Glomerular visceral epithelial cell (primary cell): ENCODE measurements around the gene SORL1-AS1.
A peak's percentile ranks its signal among the peaks of the same experiment; 100 is the strongest.

Source experiments
- DNase-seq: peaks from one replicate; pipeline ENCODE4 v3.0.0-alpha.2; 2016; ENCODE audit errors: extremely low spot score

Gene SORL1-AS1

DNA sequence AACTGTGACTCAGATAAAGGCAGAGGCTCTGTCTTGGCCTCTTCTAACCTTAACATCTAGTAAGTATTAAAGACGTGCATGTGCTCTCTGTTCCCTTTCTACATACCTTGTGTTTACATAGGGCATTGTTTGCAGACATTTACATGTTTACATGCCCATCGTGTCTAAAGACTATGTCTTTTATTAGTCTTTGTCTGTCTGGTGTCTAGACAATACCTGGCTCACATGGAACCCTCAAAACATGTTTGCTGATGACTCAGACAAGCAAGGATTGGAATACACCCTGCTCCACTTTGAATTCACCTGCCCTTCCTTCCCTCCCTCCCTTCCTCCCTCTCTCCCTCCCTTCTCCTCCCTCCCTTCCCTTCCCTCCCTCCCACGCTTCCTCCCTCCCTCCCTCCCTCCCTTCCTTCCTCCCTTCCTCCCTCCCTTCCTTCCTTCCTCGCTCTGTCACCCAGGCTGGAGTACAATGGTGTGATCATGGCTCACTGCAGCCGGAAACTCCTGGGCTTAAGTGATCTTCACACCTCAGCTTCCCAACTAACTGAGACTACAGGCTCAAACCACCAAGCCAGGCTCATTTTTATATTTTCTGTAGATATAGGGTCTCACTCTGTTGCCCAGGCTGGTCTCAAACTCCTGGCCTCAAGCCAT, 23.7 kb upstream of the SORL1-AS1 start:
- no peak for DNase-seq

DNA sequence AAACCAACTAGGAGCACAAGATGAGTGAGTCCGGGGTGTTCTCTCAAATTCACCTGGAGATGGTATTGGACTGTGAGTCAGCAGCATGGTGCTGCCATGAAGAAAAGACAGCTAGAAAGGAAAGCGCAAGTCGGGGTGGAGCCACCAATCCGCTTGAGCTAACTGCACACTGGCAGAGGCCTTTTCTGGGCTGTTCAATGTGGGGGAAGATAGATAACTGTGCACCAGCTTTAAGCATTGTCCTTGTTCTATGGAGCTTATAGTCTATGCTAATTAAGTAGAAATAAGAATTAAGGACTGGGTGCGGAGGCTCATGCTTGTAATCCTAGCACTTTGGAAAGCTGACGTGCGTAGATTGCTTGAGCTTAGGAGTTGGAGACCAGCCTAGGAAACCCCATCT, 21.9 kb upstream of the SORL1-AS1 start:
- DNase-seq = no peak

DNA sequence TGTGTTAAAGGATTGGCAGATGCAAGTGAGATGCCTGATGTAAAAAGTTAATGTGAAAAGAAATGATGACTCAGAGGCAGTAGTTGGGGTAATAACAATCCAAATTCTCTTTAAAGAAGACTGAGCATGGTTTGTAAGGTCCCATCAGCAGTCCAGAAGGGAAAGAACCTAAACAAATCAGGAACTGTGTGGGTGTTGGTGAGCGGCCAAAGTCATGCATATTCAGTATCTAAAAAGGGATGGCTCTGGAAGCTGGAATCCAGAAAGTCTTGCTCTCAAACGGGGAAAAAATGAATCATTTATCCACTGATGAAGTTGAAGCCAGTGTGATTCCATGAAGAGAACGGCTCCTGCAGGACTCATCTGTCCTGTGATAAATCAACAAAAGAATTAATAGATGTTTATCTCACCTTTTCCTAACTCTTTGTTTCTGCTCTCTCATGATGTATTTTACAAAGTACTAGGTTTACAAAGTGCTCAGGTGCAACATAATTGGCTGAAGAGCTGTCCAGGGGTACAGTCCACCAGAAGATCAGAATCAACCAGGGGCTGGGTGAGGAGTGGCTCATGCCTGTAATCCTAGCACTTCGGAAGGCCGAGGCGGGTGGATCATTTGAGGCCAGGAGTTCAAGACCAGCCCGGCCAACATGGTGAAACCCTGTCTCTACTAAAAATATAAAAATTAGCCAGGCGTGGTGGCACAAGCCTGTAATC, 20.5 kb upstream of the SORL1-AS1 start:
- no peak for DNase-seq

DNA sequence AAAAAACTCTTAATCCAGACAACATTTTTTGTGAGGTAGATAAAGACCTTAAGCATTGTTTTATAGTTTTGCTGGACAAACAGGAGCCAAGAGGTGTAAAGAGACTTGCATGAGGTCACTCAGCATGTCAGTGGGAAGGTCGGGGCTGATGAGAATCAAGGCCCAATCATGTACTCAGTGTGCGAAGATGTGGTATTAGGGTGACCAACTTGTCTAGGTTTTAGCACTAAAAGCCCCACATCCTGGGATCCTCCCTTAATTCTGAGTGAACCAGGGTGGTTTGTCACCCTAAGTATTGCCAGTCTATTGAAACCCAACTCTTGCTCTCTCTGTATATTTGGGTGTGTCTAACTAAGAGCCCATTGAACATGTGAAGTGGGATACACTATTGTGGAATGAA, 19.5 kb upstream of the SORL1-AS1 start:
- DNase-seq = no peak

DNA sequence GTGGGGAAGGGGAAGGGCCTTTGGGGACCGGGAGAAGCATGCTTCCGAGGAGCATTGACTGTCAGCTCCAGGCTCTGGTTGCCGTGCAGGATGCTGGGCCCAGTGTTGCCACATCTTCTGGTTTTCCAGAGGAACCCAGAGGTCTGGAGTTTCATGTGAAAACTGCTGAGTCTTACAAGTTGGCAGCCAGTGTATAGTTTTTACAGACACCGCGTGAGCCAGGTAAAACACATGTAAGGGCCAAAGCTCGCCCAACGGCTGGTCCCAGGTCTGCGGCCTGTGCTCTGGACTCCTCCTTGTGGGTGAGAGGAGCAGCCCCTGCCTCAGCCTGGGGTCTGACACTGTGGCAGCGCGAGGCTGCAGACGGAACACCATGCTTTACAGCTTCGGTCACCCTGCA, 18.4 kb upstream of the SORL1-AS1 start:
- DNase-seq = no peak

DNA sequence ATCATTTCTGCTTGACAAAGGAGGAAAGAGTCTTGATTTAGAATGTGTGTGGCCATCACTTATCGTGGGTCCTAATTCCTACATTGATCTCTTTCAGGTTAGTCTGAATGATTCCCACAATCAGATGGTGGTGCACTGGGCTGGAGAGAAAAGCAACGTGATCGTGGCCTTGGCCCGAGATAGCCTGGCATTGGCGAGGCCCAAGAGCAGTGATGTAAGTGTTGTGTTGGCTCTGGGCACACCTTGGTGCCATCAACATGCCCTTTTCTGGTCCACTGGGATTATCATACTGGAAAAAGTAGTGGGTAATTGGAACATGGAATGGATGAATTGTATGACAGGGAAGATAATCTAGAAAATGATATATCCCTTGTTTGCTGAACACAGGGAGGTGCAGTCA, 17.1 kb upstream of the SORL1-AS1 start:
- DNase-seq = no peak

DNA sequence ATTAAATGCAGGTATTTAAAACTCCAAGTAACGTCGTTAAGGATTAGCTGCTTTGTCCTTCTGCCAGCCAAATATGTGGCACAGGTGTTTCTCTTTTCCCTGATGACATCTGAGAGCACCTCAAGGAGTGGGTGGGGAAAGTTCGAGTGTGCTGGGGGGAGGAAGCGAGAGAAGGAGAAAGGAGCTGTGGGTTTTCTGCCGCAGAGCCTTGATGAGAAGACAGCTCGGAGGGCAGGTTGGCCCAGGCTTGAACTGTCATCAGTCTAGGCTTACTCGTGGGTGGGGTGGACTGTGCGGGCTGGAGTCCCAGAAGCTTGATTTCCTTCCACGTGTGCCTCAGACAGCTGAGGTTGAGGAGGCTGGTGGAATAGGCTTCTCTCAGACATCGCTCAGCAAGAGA, 15.2 kb upstream of the SORL1-AS1 start:
- DNase-seq = no peak

DNA sequence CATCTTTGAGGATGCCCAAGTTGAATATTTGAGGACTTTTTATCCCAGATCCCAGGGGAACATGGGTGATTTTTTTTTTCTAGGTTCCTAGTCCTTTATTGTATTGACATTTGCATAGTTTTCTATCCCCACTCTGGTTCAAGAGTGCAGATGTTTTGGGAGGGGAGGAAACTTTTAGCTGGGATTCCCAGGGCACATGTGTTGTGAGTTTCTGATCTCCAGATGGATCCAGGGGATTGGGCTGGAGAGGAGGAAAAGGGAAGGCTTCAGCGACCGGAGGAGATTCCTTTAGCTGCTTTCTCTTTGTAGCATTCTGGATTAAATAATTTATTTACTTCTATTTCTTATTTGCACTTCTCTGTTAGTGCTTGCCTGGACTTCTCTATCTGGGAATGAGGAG, 14.7 kb upstream of the SORL1-AS1 start:
- no peak for DNase-seq

DNA sequence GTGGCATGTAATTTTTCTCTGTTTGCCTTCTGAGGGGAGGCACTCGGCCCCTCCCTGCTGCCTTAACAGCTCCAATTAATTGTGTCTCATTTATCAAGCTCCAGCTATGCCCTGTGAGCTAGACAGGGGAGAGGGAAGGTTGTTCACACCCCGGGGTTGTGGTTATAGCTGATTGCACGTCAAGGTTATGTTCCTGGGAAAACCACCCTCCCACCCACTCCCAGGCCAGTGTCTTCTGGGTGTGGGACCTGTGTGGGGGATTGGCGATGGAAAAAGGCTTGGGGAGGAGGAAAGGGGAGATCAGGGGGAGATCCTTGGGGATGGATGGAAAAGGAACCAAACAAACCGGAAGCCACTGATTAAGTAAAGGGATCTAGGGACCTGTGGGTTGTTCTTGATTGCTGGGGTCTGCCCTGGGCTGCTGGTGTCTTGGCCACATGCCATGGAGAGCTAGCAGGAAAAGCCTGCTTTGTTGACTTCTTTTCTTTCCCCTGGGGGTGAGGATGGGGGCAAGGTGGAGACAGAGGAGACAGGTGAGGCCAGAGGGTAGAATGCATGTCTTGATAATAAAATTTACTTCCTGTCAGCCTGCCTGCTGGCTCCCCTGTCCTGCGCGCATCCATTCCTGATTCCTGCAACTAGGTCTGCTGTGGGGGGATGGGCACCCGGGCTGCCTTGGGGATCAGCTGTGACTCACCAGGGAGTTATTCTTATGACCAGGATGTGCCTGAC, 13.5 kb upstream of the SORL1-AS1 start:
- DNase-seq = peak; percentile 95

DNA sequence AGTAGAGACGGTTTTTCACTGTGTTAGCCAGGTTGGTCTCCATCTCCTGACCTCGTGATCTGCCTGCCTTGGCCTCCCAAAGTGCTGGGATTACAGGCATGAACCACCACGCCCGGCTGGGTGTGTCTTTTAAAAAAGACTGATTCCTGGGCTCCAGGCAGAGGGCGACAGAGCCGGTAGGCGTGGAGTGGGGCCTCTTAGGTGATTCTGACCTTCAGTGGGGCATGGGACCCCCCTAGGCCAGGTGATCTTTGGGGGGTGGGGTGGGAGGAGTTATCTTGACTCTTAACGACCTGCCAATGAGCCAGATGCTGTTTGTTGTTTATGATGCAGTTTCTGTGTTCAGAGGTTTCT, 12.9 kb upstream of the SORL1-AS1 start:
- no peak for DNase-seq

DNA sequence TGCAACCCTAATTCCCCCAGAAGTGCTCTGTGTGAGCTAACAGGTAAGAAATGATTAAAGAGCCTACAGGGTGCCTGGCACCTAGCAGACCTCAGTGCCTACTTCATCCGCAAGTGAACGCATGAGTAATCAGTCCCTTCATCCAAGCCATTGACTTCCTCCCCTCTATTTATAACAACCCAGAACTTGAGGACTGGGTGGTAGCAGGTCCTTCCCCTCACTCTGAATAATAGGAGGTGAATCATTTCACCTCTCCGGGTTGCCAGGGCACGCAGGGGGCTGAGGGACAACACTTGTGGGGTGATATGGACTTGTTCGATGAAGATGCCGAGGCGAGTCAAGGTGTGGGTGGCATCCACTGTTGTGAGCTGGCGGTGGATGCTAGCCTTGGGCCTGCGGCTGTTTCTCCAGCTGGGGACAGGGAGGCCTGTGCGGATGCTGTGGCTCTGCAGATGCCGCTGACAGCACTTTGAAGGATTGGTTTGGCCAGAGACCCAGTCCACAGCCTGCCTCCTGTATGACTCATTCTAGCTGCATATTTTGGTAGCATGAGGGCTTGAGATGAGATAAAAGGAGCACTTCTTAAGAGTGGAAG, 11.7 kb upstream of the SORL1-AS1 start:
- DNase-seq = peak; percentile 80

DNA sequence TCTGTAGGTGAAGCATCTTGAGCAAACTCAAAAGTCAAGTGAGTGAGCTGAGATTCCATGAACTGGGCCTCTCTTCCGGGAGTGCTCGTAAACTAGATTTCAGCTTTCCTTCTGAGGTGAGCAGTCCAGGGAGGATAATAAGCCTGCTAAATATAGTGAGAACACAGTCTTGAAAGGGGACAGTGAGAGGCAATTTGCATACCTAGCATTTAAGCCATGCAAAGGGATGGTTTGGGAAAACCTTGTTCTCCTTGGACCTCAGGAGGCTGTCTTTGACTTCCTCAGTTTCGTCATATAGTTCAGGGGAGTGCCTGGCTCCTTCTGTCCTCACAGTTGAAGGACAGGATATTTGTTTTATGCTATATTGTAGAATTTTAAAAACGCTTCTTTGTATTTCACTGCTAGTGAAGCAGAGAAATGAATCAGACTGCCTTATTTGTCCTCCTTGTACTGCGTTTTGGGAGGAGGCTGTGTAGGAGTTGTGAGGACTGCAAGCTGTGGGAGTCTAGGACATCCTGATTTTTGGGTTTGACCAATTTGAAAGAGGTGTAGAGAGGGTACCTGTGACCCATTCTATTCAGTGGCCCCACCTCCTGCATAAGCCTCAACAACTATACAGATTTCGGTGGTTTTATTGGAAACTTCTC, 11.0 kb upstream of the SORL1-AS1 start:
- no peak for DNase-seq

DNA sequence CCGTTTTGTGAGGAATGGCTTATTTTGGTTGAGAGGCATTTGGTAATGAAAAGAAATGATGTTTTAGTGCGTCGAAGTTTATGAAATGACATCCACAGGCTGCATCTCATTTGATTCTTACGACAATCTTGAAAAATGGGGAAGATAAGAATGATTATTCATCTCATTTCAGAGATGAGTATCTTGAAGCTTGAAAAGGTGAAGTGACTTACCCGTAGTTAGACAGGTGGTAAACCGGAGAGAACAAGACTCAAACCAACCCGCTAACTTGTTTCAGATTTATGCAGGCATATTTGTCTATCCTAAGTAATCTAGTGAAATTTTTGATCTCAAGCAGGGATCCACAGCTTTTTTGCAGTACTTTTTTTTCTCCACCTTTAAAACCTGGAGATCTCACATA, 9.1 kb upstream of the SORL1-AS1 start:
- DNase-seq = no peak

DNA sequence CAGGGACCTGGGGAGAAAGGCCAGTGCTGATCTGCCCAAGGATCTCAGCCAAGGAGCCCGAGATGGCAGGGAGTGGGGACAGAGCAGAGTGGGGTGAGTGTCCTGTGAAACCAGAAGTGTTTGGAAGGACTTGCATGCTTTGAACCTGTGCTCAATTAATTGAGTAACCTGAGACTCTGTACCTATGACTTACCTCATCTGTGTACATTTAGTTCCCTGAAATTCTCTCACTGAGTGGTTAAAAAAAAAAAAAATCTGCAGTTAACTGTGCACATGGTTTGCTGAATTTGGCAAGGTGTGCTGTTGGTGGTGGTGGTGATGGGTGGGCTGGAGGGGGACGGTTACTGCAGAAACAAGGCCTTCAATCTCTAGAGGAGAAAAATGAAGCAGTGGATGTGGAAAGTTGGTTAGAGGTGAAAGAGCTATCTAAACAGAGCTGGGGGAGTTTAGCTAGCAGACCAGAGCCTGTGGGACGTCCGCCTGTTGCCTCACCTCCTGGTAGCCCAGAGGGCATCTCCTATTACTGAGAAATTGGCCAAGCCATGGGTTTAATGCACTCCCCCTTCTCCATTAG, 8.3 kb upstream of the SORL1-AS1 start:
- no peak for DNase-seq

DNA sequence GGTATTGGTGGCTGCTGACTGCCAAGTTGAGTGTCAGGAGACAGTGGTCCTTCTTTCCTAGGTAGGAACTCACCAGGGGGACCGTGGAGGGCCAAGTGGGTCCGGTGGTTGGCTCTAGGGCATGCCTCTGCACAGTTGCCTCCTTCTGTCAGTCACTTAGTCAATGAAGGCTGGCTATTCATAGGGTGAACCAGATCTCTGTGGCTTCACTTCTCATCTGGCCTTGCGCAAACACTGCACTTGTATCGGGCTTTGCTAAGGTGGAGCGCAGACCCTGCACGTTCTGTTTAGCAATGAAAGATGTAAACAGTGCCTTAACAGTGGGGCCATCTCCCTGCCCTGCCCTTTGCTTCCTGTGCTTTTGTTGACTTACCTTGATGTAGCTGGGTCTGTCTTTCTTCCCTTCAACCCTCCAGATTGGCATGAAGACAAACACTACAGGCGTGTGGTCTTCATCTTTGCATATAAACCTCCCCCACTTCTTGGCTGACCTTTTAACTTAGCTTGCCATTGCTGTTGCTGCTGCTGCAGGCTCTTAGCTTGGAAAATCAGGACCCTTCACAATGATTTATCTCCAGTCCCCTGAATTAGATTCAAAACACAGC, 6.7 kb upstream of the SORL1-AS1 start:
- no peak for DNase-seq

DNA sequence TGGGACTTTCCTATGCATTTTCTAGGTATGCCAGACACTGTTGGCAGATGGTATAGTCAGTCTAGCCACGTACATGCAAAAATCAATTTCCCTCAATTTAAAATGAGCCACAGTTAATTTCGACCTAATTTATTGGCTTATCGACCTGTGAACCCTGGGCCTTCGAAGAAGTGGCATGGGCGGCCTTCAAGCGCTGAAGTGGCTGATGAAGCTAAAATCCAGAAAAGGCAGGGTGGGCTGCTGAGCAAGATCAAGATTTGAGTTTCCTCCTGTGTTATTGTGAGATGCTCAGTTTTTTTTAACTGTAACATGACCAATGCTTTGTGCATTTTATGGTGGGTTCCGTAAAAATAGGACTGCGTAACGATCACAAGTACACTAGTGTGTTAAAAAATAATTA, 5.8 kb upstream of the SORL1-AS1 start:
- DNase-seq = no peak

DNA sequence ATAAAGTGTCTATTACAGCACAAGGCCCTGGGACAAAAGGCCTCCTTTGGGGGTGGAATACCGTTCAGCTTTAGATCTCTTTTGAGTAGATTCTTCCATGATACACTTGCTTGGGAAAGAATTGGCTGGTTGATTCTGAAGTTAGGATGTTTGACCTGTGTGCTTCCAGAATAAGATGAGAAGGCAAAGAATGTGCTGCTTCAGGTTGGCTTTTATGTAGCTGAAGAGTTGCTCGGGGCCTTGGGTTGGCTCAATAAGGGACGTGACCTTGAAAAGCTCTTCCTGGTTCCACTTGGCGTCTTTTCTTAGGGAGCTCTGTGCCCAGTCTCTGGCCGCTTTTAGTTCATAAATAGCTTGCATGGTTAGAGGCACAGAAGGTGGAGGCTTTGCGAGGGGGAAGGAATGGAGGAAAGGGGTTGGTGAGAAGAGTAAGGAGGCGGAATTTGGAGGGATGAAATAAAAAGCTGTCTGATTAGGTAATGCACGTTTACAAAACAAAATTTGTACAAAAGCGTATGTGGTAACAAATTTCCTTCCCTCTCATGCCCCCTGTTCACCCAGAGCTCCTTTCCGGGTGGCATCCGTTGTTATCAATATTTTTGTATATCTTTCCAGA, 4.2 kb upstream of the SORL1-AS1 start:
- DNase-seq = no peak

DNA sequence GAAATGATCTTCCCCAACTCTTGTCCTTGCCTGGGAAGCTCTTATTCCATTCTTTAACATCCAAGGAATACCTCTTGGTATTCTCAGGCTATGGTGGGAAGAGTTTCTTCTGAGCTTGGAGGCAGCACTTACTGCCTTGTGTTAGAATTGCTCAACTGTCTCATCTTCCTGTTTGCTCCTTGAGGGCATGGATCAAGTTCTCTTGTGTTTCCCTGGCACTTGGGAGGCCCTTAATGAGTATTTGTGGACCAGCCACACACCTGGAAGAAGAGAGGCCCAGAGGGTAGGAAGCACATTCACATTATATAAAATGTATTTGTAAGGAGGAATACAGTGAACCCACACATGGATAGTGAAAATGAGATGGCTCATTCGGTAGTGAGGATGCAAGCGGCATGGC, 3.4 kb upstream of the SORL1-AS1 start:
- DNase-seq = no peak

DNA sequence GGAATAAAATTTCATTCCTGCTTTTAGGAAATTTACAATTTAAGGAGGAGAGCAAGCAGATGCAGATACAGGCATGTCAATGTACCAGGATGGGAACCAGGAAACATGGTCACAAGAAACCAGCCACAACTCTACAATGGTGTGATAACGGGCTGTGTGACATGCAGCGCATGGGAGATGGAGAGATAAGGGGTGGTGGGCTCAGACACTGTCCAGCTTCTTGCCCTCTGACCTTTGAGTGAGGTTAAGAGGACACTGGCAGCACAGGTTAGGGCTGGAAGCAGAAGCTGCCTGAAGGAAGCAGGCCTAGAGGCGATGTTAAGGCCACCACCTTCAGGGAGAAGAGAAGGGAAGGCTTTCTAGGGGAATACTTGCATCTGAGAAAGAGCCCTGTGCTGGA, 2.3 kb upstream of the SORL1-AS1 start:
- DNase-seq = no peak

DNA sequence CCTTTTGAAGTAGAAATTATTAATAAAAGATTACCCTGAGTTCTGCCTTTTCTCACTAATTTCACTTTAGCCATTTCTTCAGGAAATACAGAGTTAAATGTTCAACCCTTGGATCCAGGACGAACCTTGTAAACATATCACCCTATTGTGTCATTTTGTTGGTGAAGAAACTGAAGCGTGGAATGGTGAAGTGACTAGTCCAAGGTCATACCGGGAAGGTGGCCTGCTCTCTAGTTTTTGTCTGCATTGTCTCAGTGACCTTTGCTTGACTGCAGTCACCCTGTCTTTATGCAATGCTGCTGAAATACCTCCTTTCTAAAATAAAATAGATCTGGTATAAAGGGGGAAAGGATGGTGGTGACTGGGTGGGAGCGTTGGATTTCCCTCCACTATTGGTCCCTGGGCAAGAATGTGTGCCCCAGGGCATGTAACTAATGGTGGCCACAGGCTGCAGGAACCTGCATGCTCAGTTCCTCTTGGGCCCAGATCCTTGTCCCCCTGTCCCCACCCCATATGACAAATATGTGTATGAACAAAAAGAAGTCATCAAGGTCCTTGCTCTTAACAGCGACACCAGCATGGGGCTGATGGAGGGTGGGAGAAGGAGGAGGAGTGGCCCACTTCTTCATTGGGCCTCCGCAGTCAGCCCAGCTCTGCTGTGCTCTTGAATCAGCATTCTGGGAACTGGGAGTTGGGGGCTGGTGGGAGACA, 977 bp upstream of the SORL1-AS1 start:
- no peak for DNase-seq
